Activated CD4-positive, alpha-beta memory T cell treated with anti-CD3 and anti-CD28 coated beads, Interleukin-2, amount 10 ng/mL, durations not matched to agents 7 days and 5 days (primary cell): ENCODE data around the gene DPP6. TPM values are rescaled to one million over a fixed set of nuclear protein-coding genes. Genes with fewer than 3 reads are reported as not detected.
"Not testable (repeated sequence)": the region's sequence is repeated elsewhere in the genome, so short reads cannot be mapped to it uniquely, and the experiment has no call there.

Experiments used
- CTCF ChIA-PET: fragments of 350-600 bp; sonication (Branson Sonifier 250); formaldehyde crosslinking; loops from one replicate; lab custom pipeline; 2021; ENCODE audit warnings: antibody characterized with exemption, inconsistent platforms; lab: Charles Lee
- POLR2A ChIA-PET: fragments of 350-600 bp; sonication (Branson Sonifier 250); formaldehyde crosslinking; loops from one replicate; lab custom pipeline; 2021; ENCODE audit warnings: antibody characterized with exemption; lab: Charles Lee
- DNase-seq: peaks from one replicate; pipeline ENCODE4 v3.0.0-alpha.2; 2020
- H3K27ac Mint-ChIP-seq: one replicate; pipeline ENCODE4 v1.8.0; 2021; ENCODE audit warnings: mild to moderate bottlenecking, mixed read lengths
- H3K27me3 Mint-ChIP-seq: one replicate; pipeline ENCODE4 v1.8.0; 2021; ENCODE audit warnings: mixed read lengths
- H3K36me3 Mint-ChIP-seq: one replicate; pipeline ENCODE4 v1.8.0; 2021; ENCODE audit warnings: low read depth, mixed read lengths
- H3K4me1 Mint-ChIP-seq: one replicate; pipeline ENCODE4 v1.8.0; 2021; ENCODE audit warnings: mixed read lengths
- H3K4me3 Mint-ChIP-seq: one replicate; pipeline ENCODE4 v1.8.0; 2021; ENCODE audit warnings: mild to moderate bottlenecking, mixed read lengths
- H3K9me3 Mint-ChIP-seq: one replicate; pipeline ENCODE4 v1.8.0; 2021; ENCODE audit warnings: mixed read lengths
- total RNA-seq, 2 experiments: library from RNA; stranded (reverse); gene quantifications; one replicate each; pipeline ENCODE4 v1.2.3, GENCODE V29; 2021

DPP6 gene
- total RNA-seq, 2 experiments from 2014 or later: not detected

DNA sequence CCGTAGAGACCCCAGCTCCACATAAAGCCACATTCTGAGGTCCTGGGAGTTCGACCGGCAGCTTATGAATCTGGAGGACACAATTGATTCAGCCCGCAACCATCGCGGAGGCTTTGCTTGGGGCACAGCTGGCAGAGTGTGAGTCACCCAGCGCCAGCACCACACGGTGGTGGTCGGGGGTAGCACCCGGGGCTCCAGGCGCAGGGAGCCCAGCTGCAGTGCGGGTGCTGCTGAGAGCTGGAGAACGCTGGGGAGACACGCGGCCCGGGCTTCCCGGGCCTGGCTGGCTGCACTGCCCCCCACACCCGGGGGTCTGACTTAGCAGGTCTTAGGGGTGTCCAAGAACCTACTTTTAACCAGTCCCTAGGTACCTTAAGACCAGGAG is 862.8 kb downstream of the DPP6 start:
- Mint-ChIP-seq H3K4me3 (no peak overlapping the region), H3K36me3 (no peaks in the 10 kb centered on the region), H3K27me3 (peaks cover 12% of the 10 kb centered on the region), H3K4me1 (peaks cover 5% of the 10 kb centered on the region), H3K9me3 (peaks cover 2% of the 10 kb centered on the region), H3K27ac (no peak overlapping the region)
- ChIA-PET POLR2A (interaction anchor here (1.0 to 1.6 kb wide), 3 partner anchors 12 to 89 kb away, joined by 3 to 6 read pairs (median 4); no protein-coding TSS in a partner anchor), CTCF (interaction anchor here (0.9 to 3.9 kb wide), 6 partner anchors 14 to 430 kb away, joined by 3 to 30 read pairs (median 10); no protein-coding TSS in a partner anchor)
- no peak for DNase-seq

DNA sequence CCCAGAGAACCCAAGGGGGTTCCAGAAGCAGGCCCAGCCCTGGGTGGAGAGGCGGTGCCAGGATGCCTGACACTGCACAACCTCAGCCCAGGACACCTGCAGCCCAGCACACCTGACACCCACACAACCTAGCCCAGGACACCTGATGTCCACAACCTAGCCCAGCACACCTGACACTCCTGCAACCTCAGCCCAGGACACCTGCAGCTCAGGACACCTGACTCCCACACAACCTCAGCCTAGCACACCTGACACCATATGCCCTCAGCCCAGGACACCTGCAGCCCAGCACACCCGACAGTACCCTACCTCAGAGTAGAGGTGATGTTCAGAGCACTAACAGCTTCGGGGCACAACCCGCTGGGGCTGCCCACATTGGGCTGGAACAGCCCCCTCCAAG is 863.4 kb downstream of the DPP6 start:
- Mint-ChIP-seq H3K4me1 (peaks cover 5% of the 10 kb centered on the region), H3K36me3 (no peaks in the 10 kb centered on the region), H3K9me3 (peaks cover 2% of the 10 kb centered on the region), H3K27me3 (peaks cover 12% of the 10 kb centered on the region), H3K27ac (no peak overlapping the region), H3K4me3 (no peak overlapping the region)
- ChIA-PET CTCF (interaction anchor here (1.6 to 3.3 kb wide), 3 partner anchors 13 to 429 kb away, joined by 4 to 30 read pairs (median 15); no protein-coding TSS in a partner anchor), POLR2A (interaction anchor here (1.0 to 1.6 kb wide), 3 partner anchors 12 to 88 kb away, joined by 3 to 6 read pairs (median 4); no protein-coding TSS in a partner anchor)
- no peak for DNase-seq

- ChIA-PET CTCF (no interaction called here), POLR2A (no interaction called here)
- DNase-seq: no peak
- peaks cover 5% of the 10 kb centered on the region for H3K4me1 Mint-ChIP-seq
- no peak overlapping the region for H3K27ac Mint-ChIP-seq
- peaks cover 12% of the 10 kb centered on the region for H3K27me3 Mint-ChIP-seq
- no peak overlapping the region for H3K4me3 Mint-ChIP-seq
- H3K9me3 Mint-ChIP-seq: no peaks in the 10 kb centered on the region
- no peaks in the 10 kb centered on the region for H3K36me3 Mint-ChIP-seq
Observed at GRCh38 chr7:154916381-154916780, 864.2 kb downstream of the DPP6 start.

DNA sequence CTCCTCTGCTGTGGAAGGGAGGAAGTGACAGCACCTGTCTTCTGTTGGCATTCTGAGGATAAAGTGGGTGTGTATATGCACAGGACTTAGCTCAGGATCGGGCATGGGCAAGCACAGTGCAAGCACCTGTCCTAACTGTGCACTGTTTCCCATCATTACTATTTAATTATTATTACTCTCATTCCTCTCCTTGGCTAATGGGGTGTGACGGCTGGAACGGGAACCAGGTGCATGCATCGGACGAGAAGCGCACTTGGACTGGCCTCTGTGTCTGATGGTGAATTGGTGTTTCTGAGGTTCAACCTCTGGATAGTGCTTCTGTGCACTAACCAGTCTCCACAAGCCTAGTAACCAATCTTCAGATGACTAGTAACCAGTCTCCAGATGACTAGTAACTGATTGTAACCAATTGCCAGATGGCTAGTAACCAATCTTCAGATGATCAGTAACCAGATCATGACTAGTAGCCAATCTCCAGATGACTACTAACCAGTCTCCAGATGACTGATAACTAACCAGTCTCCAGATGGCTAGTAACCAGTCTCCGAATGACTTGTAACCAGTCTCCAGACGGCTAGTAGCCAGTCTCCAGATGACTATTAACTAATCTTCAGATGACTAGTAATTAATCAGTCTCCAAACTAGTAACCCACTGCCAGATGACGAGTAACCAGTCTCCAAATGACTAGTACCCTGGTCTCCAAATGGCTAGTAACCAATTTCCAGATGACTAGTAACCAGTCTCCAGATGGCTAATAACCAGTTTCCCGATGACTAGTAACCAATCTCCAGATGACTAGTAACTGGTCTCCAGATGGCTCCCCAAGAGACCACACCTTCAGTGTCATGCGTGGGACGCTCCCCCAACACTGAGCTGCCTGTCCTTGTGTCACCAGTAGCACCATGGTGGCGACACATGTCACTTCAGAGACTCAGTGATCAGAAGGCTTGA is 864.9 kb downstream of the DPP6 start:
- Mint-ChIP-seq H3K27me3 (peaks cover 14% of the 10 kb centered on the region), H3K4me1 (peaks cover 5% of the 10 kb centered on the region), H3K27ac (no peak overlapping the region), H3K4me3 (no peak overlapping the region), H3K36me3 (no peaks in the 10 kb centered on the region), H3K9me3 (no peaks in the 10 kb centered on the region)
- ChIA-PET CTCF (no interaction called here), POLR2A (no interaction called here)
- DNase-seq: no peak

- Mint-ChIP-seq H3K4me3 (no peak overlapping the region), H3K9me3 (no peaks in the 10 kb centered on the region), H3K4me1 (peaks cover 5% of the 10 kb centered on the region), H3K27ac (no peak overlapping the region), H3K27me3 (peaks cover 17% of the 10 kb centered on the region), H3K36me3 (no peaks in the 10 kb centered on the region)
- ChIA-PET POLR2A (no interaction called here), CTCF (no interaction called here)
- no peak for DNase-seq
Observed at GRCh38 chr7:154917808-154918160, 865.6 kb downstream of the DPP6 start.

GRCh38 chr7:154918266-154918665 is 866.1 kb downstream of the DPP6 start:
- DNase-seq: no peak
- H3K9me3 Mint-ChIP-seq: no peaks in the 10 kb centered on the region
- H3K27ac Mint-ChIP-seq: no peak overlapping the region
- H3K27me3 Mint-ChIP-seq: peaks cover 22% of the 10 kb centered on the region
- H3K36me3 Mint-ChIP-seq: no peaks in the 10 kb centered on the region
- H3K4me1 Mint-ChIP-seq: peaks cover 5% of the 10 kb centered on the region
- ChIA-PET CTCF (no interaction called here), POLR2A (no interaction called here)
- H3K4me3 Mint-ChIP-seq: no peak overlapping the region

DNA sequence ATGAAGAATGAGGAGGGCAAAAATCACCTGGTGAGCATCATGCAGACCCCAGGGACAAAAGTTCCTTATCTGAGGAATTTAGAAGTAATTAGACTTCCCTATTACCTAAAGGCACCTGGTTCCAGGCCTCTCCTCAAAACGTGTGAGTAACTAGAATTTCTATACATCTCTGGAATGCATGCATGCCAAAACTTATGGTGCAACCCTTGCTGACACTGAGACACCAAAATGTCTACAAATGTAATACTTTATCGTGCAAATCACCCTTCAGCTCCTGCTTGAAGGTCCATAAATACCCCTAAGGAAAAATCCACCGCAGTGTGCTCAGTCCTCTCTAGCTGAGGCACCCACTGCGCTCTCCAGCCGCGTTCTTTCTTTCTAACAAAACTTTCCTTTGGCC is 866.5 kb downstream of the DPP6 start:
- Mint-ChIP-seq H3K4me1 (peaks cover 4% of the 10 kb centered on the region), H3K4me3 (no peak overlapping the region), H3K27me3 (peaks cover 20% of the 10 kb centered on the region), H3K36me3 (no peaks in the 10 kb centered on the region), H3K9me3 (no peaks in the 10 kb centered on the region), H3K27ac (no peak overlapping the region)
- ChIA-PET POLR2A (no interaction called here), CTCF (no interaction called here)
- no peak for DNase-seq

- DNase-seq: no peak
- Mint-ChIP-seq H3K36me3 (no peaks in the 10 kb centered on the region), H3K27ac (no peak overlapping the region), H3K9me3 (no peaks in the 10 kb centered on the region), H3K4me1 (peaks cover 2% of the 10 kb centered on the region), H3K4me3 (no peak overlapping the region), H3K27me3 (peaks cover 23% of the 10 kb centered on the region)
- POLR2A ChIA-PET: interaction anchor here (0.5 kb wide), 1 partner anchor 15 kb away, joined by 3 read pairs; no protein-coding TSS in a partner anchor
- CTCF ChIA-PET: no interaction called here
Observed at GRCh38 chr7:154919344-154920225, 867.4 kb downstream of the DPP6 start.

DNA sequence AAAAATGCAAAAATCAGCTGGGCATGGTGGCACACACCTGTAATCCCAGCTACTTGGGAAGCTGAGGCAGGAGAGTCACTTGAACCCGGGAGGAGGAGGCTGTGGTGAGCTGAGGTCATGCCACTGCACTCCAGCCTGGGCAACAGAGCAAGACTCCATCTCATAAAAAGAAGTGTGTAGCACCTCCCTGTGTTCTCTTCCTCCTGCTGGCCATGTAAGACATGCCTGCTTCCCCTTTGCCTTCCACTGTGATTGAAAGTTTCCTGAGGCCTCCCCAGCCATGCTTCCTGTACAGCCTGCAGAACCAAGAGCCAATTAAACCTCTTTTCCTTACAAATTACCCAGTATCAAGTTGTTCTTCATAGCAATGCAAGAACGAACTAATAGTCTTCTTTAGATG is 870.3 kb downstream of the DPP6 start:
- H3K4me3 Mint-ChIP-seq, POLR2A ChIA-PET, H3K4me1 Mint-ChIP-seq, H3K9me3 Mint-ChIP-seq, DNase-seq, H3K36me3 Mint-ChIP-seq, H3K27ac Mint-ChIP-seq: not testable (repeated sequence)
- H3K27me3 Mint-ChIP-seq: peaks cover 31% of the 10 kb centered on the region
- CTCF ChIA-PET: interaction anchor here (1.1 to 2.4 kb wide), 2 partner anchors 9 to 421 kb away, joined by 4 to 16 read pairs; no protein-coding TSS in a partner anchor

- H3K27ac Mint-ChIP-seq: peak overlapping the region; percentile 73
- H3K4me3 Mint-ChIP-seq: peak overlapping the region; percentile 92
- no peaks in the 10 kb centered on the region for H3K36me3 Mint-ChIP-seq
- CTCF ChIA-PET: interaction anchor here (0.6 to 4.6 kb wide), 39 partner anchors 10 to 840 kb away, joined by 3 to 54 read pairs (median 4); partner anchors contain the start of genes INSIG1 and PAXIP1
- no peaks in the 10 kb centered on the region for H3K9me3 Mint-ChIP-seq
- H3K4me1 Mint-ChIP-seq: peaks cover 17% of the 10 kb centered on the region
- H3K27me3 Mint-ChIP-seq: peaks cover 27% of the 10 kb centered on the region
- POLR2A ChIA-PET: interaction anchor here (0.9 to 4.2 kb wide), 13 partner anchors 13 to 1996 kb away, joined by 3 to 40 read pairs (median 5); partner anchors contain the start of genes INSIG1 and PAXIP1
- peak; percentile 82 for DNase-seq
Observed at GRCh38 chr7:154927624-154928125, 875.5 kb downstream of the DPP6 start.

- ChIA-PET CTCF (interaction anchor here (0.7 to 4.6 kb wide), 28 partner anchors 9 to 595 kb away, joined by 3 to 54 read pairs (median 5); partner anchors contain the start of genes INSIG1 and PAXIP1), POLR2A (interaction anchor here (0.9 to 4.2 kb wide), 13 partner anchors 13 to 1995 kb away, joined by 3 to 40 read pairs (median 5); partner anchors contain the start of genes INSIG1 and PAXIP1)
- peak overlapping the region; percentile 92 for H3K4me3 Mint-ChIP-seq
- peaks cover 2% of the 10 kb centered on the region for H3K36me3 Mint-ChIP-seq
- DNase-seq: peak; percentile 42
- peaks cover 17% of the 10 kb centered on the region for H3K4me1 Mint-ChIP-seq
- peaks cover 22% of the 10 kb centered on the region for H3K27me3 Mint-ChIP-seq
- H3K27ac Mint-ChIP-seq: peak overlapping the region; percentile 73
- H3K9me3 Mint-ChIP-seq: peaks cover 5% of the 10 kb centered on the region
Observed at GRCh38 chr7:154928136-154929005, 876.2 kb downstream of the DPP6 start.
